WTC11 (cell line): ENCODE data around the gene ELOVL6. TPM values are rescaled to one million over a fixed set of nuclear protein-coding genes. Genes with fewer than 3 reads are reported as not detected.

Experiments used
- ATAC-seq: fragments of 200-7000 bp; cut with Tn5 transposase; 2 replicates; pipeline ENCODE4 v1.10.0; 2021; ENCODE audit warnings: mild to moderate bottlenecking, moderate library complexity
- CTCF ChIA-PET: fragments of 300-600 bp; sonication (Branson Sonifier 250); formaldehyde crosslinking; loops from one replicate; lab custom pipeline; 2021; ENCODE audit warnings: antibody characterized with exemption; lab: Charles Lee
- POLR2A ChIA-PET: fragments of 350-600 bp; sonication (Branson Sonifier 250); formaldehyde crosslinking; loops from one replicate; lab custom pipeline; 2021; ENCODE audit warnings: antibody characterized with exemption; lab: Charles Lee
- DNase-seq: peaks from one replicate; pipeline ENCODE4 v3.0.0; 2021; ENCODE audit warnings: low spot score
- H3K27ac Mint-ChIP-seq: 2 replicates; pipeline ENCODE4 v1.8.0; 2021; ENCODE audit warnings: mixed read lengths
- H3K27me3 Mint-ChIP-seq: 2 replicates; pipeline ENCODE4 v1.8.0; 2021; ENCODE audit warnings: low read depth, mild to moderate bottlenecking, moderate library complexity, mixed read lengths
- H3K36me3 Mint-ChIP-seq: 2 replicates; pipeline ENCODE4 v1.8.0; 2021; ENCODE audit warnings: mixed read lengths
- H3K4me1 Mint-ChIP-seq: 2 replicates; pipeline ENCODE4 v1.8.0; 2022; ENCODE audit warnings: mixed read lengths
- H3K4me3 Mint-ChIP-seq: 2 replicates; pipeline ENCODE4 v1.8.0; 2021; ENCODE audit warnings: mild to moderate bottlenecking, moderate library complexity, mixed read lengths
- H3K9me3 Mint-ChIP-seq: 2 replicates; pipeline ENCODE4 v1.8.0; 2021; ENCODE audit warnings: mixed read lengths
- ARID4B ChIP-seq: sonication (generic); formaldehyde crosslinking; IDR thresholded peaks from 2 replicates; pipeline ENCODE4 v1.8.0; 2023; ENCODE audit warnings: missing genetic modification reagents, mild to moderate bottlenecking, borderline replicate concordance
- CDX4 ChIP-seq: fragments of 250-450 bp; sonication (Bioruptor Pico); IDR thresholded peaks from 2 replicates; pipeline ENCODE4 v1.9.0; 2021; ENCODE audit warnings: moderate library complexity, mild to moderate bottlenecking, inconsistent platforms, borderline replicate concordance
- CTCF ChIP-seq: fragments of 200-600 bp; IDR thresholded peaks from 2 replicates; pipeline ENCODE4 v1.8.0; 2022; ENCODE audit warnings: antibody characterized with exemption
- ETV6 ChIP-seq: sonication (generic); formaldehyde crosslinking; IDR thresholded peaks from 2 replicates; pipeline ENCODE4 v1.8.1; 2022; ENCODE audit warnings: mild to moderate bottlenecking, missing genetic modification reagents
- FOXJ3 ChIP-seq: sonication (generic); formaldehyde crosslinking; IDR thresholded peaks from 2 replicates; pipeline ENCODE4 v1.9.0; 2021; ENCODE audit warnings: missing genetic modification reagents, mild to moderate bottlenecking, borderline replicate concordance
- HMGA2 ChIP-seq: fragments of 250-450 bp; sonication (Bioruptor Pico); IDR thresholded peaks from 2 replicates; pipeline ENCODE4 v1.4.0; 2021; ENCODE audit warnings: mild to moderate bottlenecking, moderate library complexity
- MYBL2 ChIP-seq: sonication (generic); formaldehyde crosslinking; IDR thresholded peaks from 2 replicates; pipeline ENCODE4 v1.8.1; 2023; ENCODE audit warnings: mild to moderate bottlenecking, moderate library complexity, missing genetic modification reagents
- NFE2L1 ChIP-seq: sonication (generic); formaldehyde crosslinking; IDR thresholded peaks from 2 replicates; pipeline ENCODE4 v1.8.1; 2023; ENCODE audit warnings: missing genetic modification reagents
- NR2C2 ChIP-seq: sonication (generic); formaldehyde crosslinking; IDR thresholded peaks from 2 replicates; pipeline ENCODE4 v1.8.0; 2022; ENCODE audit warnings: mild to moderate bottlenecking, missing genetic modification reagents
- NR3C1 ChIP-seq: sonication (generic); formaldehyde crosslinking; conservative IDR thresholded peaks from 2 replicates; pipeline ENCODE4 v1.8.1; 2023; ENCODE audit warnings: low read depth, mild to moderate bottlenecking, missing genetic modification reagents
- PRRX2 ChIP-seq: fragments of 250-450 bp; sonication (Bioruptor Pico); IDR thresholded peaks from 2 replicates; pipeline ENCODE4 v1.8.0; 2021; ENCODE audit warnings: mild to moderate bottlenecking
- RELA ChIP-seq: sonication (generic); formaldehyde crosslinking; IDR thresholded peaks from 2 replicates; pipeline ENCODE4 v1.8.1; 2022; ENCODE audit warnings: missing genetic modification reagents, mild to moderate bottlenecking, borderline replicate concordance
- TEAD1 ChIP-seq: sonication (generic); formaldehyde crosslinking; IDR thresholded peaks from 2 replicates; pipeline ENCODE4 v1.8.0; 2022; ENCODE audit warnings: mild to moderate bottlenecking, missing genetic modification reagents
- ZBTB21 ChIP-seq: sonication (generic); formaldehyde crosslinking; IDR thresholded peaks from 2 replicates; pipeline ENCODE4 v1.8.1; 2023; ENCODE audit warnings: mild to moderate bottlenecking, missing genetic modification reagents, borderline replicate concordance
- ZMAT4 ChIP-seq: fragments of 250-450 bp; sonication (Bioruptor Pico); IDR thresholded peaks from 2 replicates; pipeline ENCODE4 v1.9.0; 2021; ENCODE audit warnings: mild to moderate bottlenecking
- ZNF138 ChIP-seq: sonication (generic); formaldehyde crosslinking; conservative IDR thresholded peaks from 2 replicates; pipeline ENCODE4 v1.8.1; 2022; ENCODE audit warnings: mild to moderate bottlenecking, moderate library complexity, missing genetic modification reagents
- ZNF263 ChIP-seq: sonication (generic); formaldehyde crosslinking; IDR thresholded peaks from 2 replicates; pipeline ENCODE4 v1.8.1; 2022; ENCODE audit warnings: low read depth, mild to moderate bottlenecking, moderate library complexity, missing genetic modification reagents
- ZNF396 ChIP-seq: fragments of 250-450 bp; sonication (Bioruptor Pico); IDR thresholded peaks from 2 replicates; pipeline ENCODE4 v1.8.0; 2021; ENCODE audit warnings: mild to moderate bottlenecking, moderate library complexity, borderline replicate concordance
- ZNF416 ChIP-seq: fragments of 250-450 bp; sonication (Bioruptor Pico); IDR thresholded peaks from 2 replicates; pipeline ENCODE4 v1.9.0; 2021; ENCODE audit warnings: mild to moderate bottlenecking, inconsistent platforms
- ZNF671 ChIP-seq: fragments of 250-450 bp; sonication (Bioruptor Pico); IDR thresholded peaks from 2 replicates; pipeline ENCODE4 v1.8.0; 2021; ENCODE audit warnings: mild to moderate bottlenecking
- total RNA-seq: library from RNA; stranded (reverse); gene quantifications from 3 replicates; pipeline ENCODE4 v1.2.3, GENCODE V29; 2021
- TF ChIP-seq, protein P1 (sequence below): sonication (generic); formaldehyde crosslinking; IDR thresholded peaks from 2 replicates; pipeline ENCODE4 v1.8.1; 2023; ENCODE audit warnings: mild to moderate bottlenecking, missing genetic modification reagents
- TF ChIP-seq, protein P2 (sequence below): sonication (generic); formaldehyde crosslinking; IDR thresholded peaks from 2 replicates; pipeline ENCODE4 v1.8.1; 2022; ENCODE audit warnings: mild to moderate bottlenecking, missing genetic modification reagents, moderate library complexity, borderline replicate concordance

Gene ELOVL6
- total RNA-seq, 1 experiment from 2014 or later, result 87.4 TPM

DNA sequence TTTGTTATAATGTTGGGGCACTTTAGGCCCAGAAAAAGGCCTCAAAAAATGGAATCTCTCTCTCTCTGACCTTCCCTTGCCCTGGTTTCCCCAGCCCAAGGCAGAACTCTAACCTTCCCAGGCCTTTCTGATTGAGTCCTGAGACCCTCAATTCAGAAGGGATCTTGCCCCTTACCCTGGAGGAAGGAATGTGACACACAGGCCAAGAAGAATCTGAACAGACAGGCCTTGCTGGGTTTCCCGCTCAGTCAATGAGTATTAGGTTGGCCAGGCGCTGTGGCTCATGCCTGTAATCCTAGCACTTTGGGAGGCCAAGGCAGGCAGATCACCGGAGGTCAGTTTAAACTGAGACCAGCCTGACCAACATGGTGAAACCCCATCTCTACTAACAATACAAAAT lies 27.6 kb downstream of the ELOVL6 start:
- peak; percentile 83 for ATAC-seq
- CTCF ChIA-PET, result interaction anchor here (0.6 to 1.4 kb wide), 5 partner anchors 11 to 121 kb away, joined by 3 to 4 read pairs (median 3); no protein-coding TSS in a partner anchor
- H3K9me3 Mint-ChIP-seq, result no peaks in the 10 kb centered on the region
- peaks cover 23% of the 10 kb centered on the region for H3K36me3 Mint-ChIP-seq
- peak; percentile 17 for DNase-seq
- no peak for TF ChIP-seq NR2C2 (CRISPR knock-in tag)
- TF ChIP-seq FOXJ3 (CRISPR knock-in tag), result no peak
- no peak for TF ChIP-seq ETV6 (CRISPR knock-in tag)
- TF ChIP-seq CTCF, result 0 out of 2 replicates have a peak, but pooled peaks have one; percentile 4
- no peak for TF ChIP-seq ZNF671
- no peak for TF ChIP-seq RELA (CRISPR knock-in tag)
- no peak for TF ChIP-seq ZNF263 (CRISPR knock-in tag)
- TF ChIP-seq NR3C1, result no peak
- TF ChIP-seq, protein P1, sequence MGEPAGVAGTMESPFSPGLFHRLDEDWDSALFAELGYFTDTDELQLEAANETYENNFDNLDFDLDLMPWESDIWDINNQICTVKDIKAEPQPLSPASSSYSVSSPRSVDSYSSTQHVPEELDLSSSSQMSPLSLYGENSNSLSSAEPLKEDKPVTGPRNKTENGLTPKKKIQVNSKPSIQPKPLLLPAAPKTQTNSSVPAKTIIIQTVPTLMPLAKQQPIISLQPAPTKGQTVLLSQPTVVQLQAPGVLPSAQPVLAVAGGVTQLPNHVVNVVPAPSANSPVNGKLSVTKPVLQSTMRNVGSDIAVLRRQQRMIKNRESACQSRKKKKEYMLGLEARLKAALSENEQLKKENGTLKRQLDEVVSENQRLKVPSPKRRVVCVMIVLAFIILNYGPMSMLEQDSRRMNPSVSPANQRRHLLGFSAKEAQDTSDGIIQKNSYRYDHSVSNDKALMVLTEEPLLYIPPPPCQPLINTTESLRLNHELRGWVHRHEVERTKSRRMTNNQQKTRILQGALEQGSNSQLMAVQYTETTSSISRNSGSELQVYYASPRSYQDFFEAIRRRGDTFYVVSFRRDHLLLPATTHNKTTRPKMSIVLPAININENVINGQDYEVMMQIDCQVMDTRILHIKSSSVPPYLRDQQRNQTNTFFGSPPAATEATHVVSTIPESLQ (CRISPR knock-in tag), result no peak
- TF ChIP-seq ZBTB21 (CRISPR knock-in tag), result no peak
- TF ChIP-seq, protein P2, sequence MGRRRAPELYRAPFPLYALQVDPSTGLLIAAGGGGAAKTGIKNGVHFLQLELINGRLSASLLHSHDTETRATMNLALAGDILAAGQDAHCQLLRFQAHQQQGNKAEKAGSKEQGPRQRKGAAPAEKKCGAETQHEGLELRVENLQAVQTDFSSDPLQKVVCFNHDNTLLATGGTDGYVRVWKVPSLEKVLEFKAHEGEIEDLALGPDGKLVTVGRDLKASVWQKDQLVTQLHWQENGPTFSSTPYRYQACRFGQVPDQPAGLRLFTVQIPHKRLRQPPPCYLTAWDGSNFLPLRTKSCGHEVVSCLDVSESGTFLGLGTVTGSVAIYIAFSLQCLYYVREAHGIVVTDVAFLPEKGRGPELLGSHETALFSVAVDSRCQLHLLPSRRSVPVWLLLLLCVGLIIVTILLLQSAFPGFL, result no peak
- no peak for TF ChIP-seq HMGA2 (CRISPR knock-in tag)
- no peak for TF ChIP-seq ZNF416
- peak; percentile 33; the same call in 1 of the 2 replicates for TF ChIP-seq TEAD1 (CRISPR knock-in tag)
- no peak for TF ChIP-seq ZNF138 (CRISPR knock-in tag)
- TF ChIP-seq, all 79 proteins: peak for 2
- Mint-ChIP-seq H3K27ac (peak overlapping the region; percentile 57; the same call in 1 of the 2 replicates), H3K4me1 (peaks cover 10% of the 10 kb centered on the region), H3K4me3 (no peak overlapping the region), H3K27me3 (no peaks in the 10 kb centered on the region)
- POLR2A ChIA-PET, result interaction anchor here (0.6 kb wide), 1 partner anchor 877 kb away, joined by 13 read pairs; no protein-coding TSS in a partner anchor

GRCh38 chr4:110165382-110166286 lies 32.8 kb downstream of the ELOVL6 start:
- Mint-ChIP-seq H3K27ac (peak overlapping the region; percentile 95), H3K36me3 (peaks cover 11% of the 10 kb centered on the region; the same call in 1 of the 2 replicates), H3K27me3 (no peaks in the 10 kb centered on the region), H3K4me1 (peaks cover 17% of the 10 kb centered on the region), H3K9me3 (no peaks in the 10 kb centered on the region), H3K4me3 (no peak overlapping the region)
- DNase-seq (no peak), ATAC-seq (peak; percentile 65)
- ChIA-PET CTCF (interaction anchor here (1.1 kb wide), 1 partner anchor 115 kb away, joined by 3 read pairs; no protein-coding TSS in a partner anchor), POLR2A (no interaction called here)
- no peak for TF ChIP-seq PRRX2 (CRISPR knock-in tag)
- TF ChIP-seq ZNF396 (CRISPR knock-in tag), result no peak
- no peak for TF ChIP-seq TEAD1 (CRISPR knock-in tag)
- no peak for TF ChIP-seq ARID4B (CRISPR knock-in tag)
- no peak for TF ChIP-seq ZMAT4 (CRISPR knock-in tag)
- TF ChIP-seq CDX4, result no peak
- TF ChIP-seq NFE2L1 (CRISPR knock-in tag), result no peak
- no peak for TF ChIP-seq NR3C1
- no peak for TF ChIP-seq MYBL2 (CRISPR knock-in tag)
